HG03097 (cell line): ENCODE data around the gene SLC17A8.

Source experiments
- ATAC-seq: cut with Tn5 transposase; IDR thresholded peaks from one replicate; pipeline ENCODE4 v1.9.1; 2021; ENCODE audit not compliant: unreplicated experiment, low FRiP score

The SLC17A8 gene

GRCh38 chr12:100468126-100468525 is 111.3 kb downstream of the SLC17A8 start:
- ATAC-seq: no peak
